GM19023 (cell line): ENCODE data around the gene LRRIQ1.

Source experiments
- ATAC-seq: cut with Tn5 transposase; IDR thresholded peaks from one replicate; pipeline ENCODE4 v1.9.1; 2021; ENCODE audit warnings: mild to moderate bottlenecking, moderate library complexity; ENCODE audit not compliant: unreplicated experiment

LRRIQ1 gene

GRCh38 chr12:85279449-85280164 is 243.5 kb downstream of the LRRIQ1 start:
- ATAC-seq = no peak

DNA sequence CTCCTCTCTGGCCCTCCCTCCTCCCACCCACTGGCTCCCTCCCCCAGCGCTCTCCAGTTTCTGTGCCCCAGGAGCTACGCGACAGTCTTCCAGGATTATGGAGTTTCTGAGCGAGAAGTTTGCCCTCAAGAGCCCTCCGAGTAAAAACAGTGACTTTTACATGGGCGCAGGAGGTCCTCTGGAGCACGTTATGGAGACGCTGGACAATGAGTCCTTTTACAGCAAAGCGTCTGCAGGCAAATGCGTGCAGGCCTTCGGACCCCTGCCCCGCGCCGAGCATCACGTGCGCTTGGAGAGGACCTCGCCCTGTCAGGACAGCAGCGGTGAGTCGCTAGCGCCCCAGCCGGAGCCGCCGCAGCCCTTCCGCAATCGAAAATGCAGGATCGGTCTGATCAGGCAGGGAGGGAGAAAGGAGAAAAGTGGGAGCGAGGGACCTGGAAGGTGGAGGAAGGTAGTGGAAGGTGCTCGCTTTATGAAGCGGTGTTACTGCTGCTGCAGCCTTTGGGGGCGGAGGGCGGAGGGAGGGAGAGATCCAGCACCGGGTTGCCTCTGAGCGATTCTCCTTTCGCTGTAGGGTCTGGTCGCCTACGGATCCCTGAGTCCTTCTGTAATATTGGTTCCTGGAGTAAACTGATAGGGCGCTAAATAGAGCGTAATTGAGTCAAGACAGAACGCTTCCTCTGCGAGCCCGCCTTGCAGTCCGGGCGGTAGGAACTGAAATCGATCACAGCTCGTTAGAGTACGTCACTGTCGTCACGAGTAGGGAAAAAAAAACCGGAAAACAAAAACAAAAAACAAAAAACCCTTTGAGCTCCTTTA is 244.2 kb downstream of the LRRIQ1 start, which contains the start of gene ALX1:
Gene ALX1 (plus strand): TSS at position 56 of the 819 bp plus-strand sequence. CDS start 42 bp downstream, at position 98.
- ATAC-seq = peak; percentile 48

DNA sequence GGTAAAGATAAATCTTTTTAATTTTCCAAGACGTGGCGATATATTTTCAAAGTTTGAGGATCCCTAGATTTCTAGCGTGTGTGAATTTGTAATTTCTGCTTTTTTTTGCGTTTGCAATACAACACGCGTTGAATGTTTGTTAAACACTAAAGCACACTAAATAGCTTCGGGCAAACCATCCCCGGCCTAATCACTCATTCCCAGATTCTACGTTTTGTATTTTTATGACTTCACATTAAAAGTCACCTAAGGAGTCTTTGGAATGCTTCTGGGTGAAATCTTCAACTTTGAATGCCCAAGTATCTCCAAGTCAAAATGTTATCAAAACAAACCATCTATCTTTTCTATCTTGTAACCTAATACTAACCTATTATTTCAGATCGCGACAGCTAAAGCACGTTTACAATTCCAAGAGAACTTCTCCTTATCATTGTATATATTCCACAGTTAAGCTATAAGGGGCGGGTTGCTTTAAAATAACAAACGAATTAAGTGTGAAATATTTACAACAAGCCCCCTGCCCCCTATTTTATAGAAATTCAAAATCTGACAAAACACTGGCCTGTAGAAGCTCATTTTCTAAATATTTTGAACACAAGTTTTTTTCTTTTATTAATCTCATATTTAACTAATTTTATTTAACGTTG is 245.0 kb downstream of the LRRIQ1 start:
- ATAC-seq = no peak

DNA sequence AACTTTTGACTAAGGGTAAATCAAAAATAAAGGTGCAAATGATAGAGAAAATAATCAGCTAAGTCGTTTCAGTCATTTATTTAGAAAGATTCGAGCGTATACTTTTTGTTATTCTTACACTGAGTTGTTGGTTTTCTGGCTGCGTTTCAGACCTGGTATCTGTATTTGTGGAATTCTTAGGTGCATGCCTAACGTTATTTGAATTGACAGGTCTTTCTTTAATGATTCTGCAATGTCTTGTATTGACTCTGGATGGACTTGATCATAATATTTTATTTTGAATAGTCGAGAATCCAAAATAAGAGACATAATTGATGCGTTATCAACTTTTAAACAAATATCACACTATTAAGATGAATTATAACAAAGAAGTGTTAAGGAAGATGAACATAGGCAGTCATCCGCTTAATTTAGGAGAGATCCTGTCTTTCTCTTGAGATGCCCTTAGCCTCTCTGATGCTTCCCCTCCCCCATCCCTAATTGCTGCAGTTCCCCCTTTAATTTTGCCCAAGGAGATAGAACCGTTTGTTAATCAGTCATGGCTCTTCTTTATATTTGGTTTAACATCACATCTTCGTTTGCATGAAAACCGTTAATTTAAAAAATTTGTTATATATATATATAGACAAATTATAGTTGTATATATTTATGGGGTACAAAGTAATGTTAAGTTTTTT is 245.6 kb downstream of the LRRIQ1 start:
- ATAC-seq = no peak

GRCh38 chr12:85283560-85283959 is 247.4 kb downstream of the LRRIQ1 start:
- ATAC-seq = no peak
